Stimulated activated CD8-positive, alpha-beta memory T cell treated with anti-CD3 and anti-CD28 coated beads, Interleukin-7, amount 100 ng/mL, for 1 hour (primary cell): ENCODE data around the gene CFAP61.

Source experiments
- DNase-seq, 2 donors: peaks; one replicate each; pipeline ENCODE4 v3.0.0-alpha.2; 2020; ENCODE audit warnings: low read depth in 2 of 2

CFAP61 gene

GRCh38 chr20:20365480-20366161 is 313.3 kb downstream of the CFAP61 start:
- DNase-seq: no peak

- no peak for DNase-seq
Measured at GRCh38 chr20:20366551-20366875, 314.2 kb downstream of the CFAP61 start.

- no peak for DNase-seq
Measured at GRCh38 chr20:20366876-20367574, 314.7 kb downstream of the CFAP61 start.

- no peak for DNase-seq
Measured at GRCh38 chr20:20367575-20368417, 315.5 kb downstream of the CFAP61 start, which contains the start of gene INSM1. TSS of gene INSM1 (plus strand) at chr20:20368104. CDS start at chr20:20368268, 164 bp downstream.

- DNase-seq: no peak
Measured at GRCh38 chr20:20368418-20369249, 316.3 kb downstream of the CFAP61 start.

- no peak for DNase-seq
Measured at GRCh38 chr20:20369250-20370093, 317.1 kb downstream of the CFAP61 start.

- DNase-seq: no peak
Measured at GRCh38 chr20:20370094-20370575, 317.8 kb downstream of the CFAP61 start.

GRCh38 chr20:20371083-20371482 is 318.8 kb downstream of the CFAP61 start:
- no peak for DNase-seq

- no peak for DNase-seq
Measured at GRCh38 chr20:20371681-20372080, 319.3 kb downstream of the CFAP61 start.

- DNase-seq: no peak
Measured at GRCh38 chr20:20373091-20373571, 320.8 kb downstream of the CFAP61 start.

- DNase-seq: no peak
Measured at GRCh38 chr20:20375862-20376261, 323.5 kb downstream of the CFAP61 start.

- no peak for DNase-seq
Measured at GRCh38 chr20:20386192-20386591, 333.9 kb downstream of the CFAP61 start.

- DNase-seq: no peak
Measured at GRCh38 chr20:20390393-20390792, 338.1 kb downstream of the CFAP61 start.

GRCh38 chr20:20391115-20391514 is 338.8 kb downstream of the CFAP61 start:
- DNase-seq: no peak

- no peak for DNase-seq
Measured at GRCh38 chr20:20391766-20392165, 339.4 kb downstream of the CFAP61 start.

- DNase-seq: no peak
Measured at GRCh38 chr20:20393207-20394120, 341.1 kb downstream of the CFAP61 start.

GRCh38 chr20:20395087-20395486 is 342.8 kb downstream of the CFAP61 start:
- DNase-seq: no peak

GRCh38 chr20:20395903-20396568 is 343.7 kb downstream of the CFAP61 start:
- no peak for DNase-seq

- DNase-seq: no peak
Measured at GRCh38 chr20:20396794-20397193, 344.5 kb downstream of the CFAP61 start.
